Hepatocyte (in vitro differentiated cells): ENCODE measurements around the gene FOSB.

Experiments
- CTCF ChIP-seq: fragments of 200-600 bp; sonication (generic); IDR thresholded peaks from 2 replicates; pipeline ENCODE4 v1.5.1; 2016; ENCODE audit warnings: antibody characterized with exemption, mild to moderate bottlenecking; ENCODE audit not compliant: poor library complexity
- EZH2 ChIP-seq: fragments of 200-600 bp; sonication (generic); IDR thresholded peaks from 2 replicates; pipeline ENCODE4 v1.6.1; 2016; ENCODE audit warnings: antibody characterized with exemption, mild to moderate bottlenecking, borderline replicate concordance

GRCh38 chr19:45478454-45479238 is 10.8 kb downstream of the FOSB start:
- TF ChIP-seq CTCF, result peak; percentile 98
- TF ChIP-seq EZH2, result no peak
